IMR-90 (cell line): Measurements from ENCODE around the gene RFX4. TPM values are rescaled to one million over a fixed set of nuclear protein-coding genes. Genes with fewer than 3 reads are reported as not detected.

Source experiments
- ATAC-seq: fragments of 200-7000 bp; cut with Tn5 transposase; 2 replicates; pipeline ENCODE4 v1.9.1; 2020; ENCODE audit warnings: low read depth, mild to moderate bottlenecking, moderate library complexity
- BruUV-seq: library from RNA; stranded (reverse); fragments of 400-500 nt; replicated peaks from 2 replicates; lab custom pipeline; 2021; lab: Mats Ljungman, UMichigan
- CTCF ChIA-PET: fragments of 300-600 bp; formaldehyde crosslinking; extraction: SDS; loops from one replicate; lab custom pipeline; 2021; ENCODE audit warnings: antibody characterized with exemption; lab: Yijun Ruan, JAX
- POLR2A ChIA-PET: fragments of 300-600 bp; sonication (Branson Sonifier 250); formaldehyde crosslinking; loops from one replicate; lab custom pipeline; 2022; ENCODE audit warnings: antibody characterized with exemption; ENCODE audit not compliant: unreplicated experiment; lab: Charles Lee
- DNase-seq: peaks from one replicate; pipeline ENCODE4 v3.0.0; 2013
- H2AFZ ChIP-seq: replicated peaks from 2 replicates; pipeline ENCODE3; 2013; ENCODE audit warnings: low read length, mild to moderate bottlenecking; ENCODE audit not compliant: poor library complexity
- H2AK5ac ChIP-seq: 2 replicates; pipeline ENCODE4 v1.6.1; 2013; ENCODE audit warnings: low read depth, low read length, inconsistent platforms
- H2AK9ac ChIP-seq: replicated peaks from 2 replicates; pipeline ENCODE3; 2013; ENCODE audit warnings: mild to moderate bottlenecking, low read depth, low read length, moderate library complexity; ENCODE audit not compliant: poor library complexity
- H2BK120ac ChIP-seq: 2 replicates; pipeline ENCODE4 v1.6.1; 2013; ENCODE audit warnings: low read depth, low read length, inconsistent platforms
- H2BK15ac ChIP-seq: 3 replicates; pipeline ENCODE4 v1.6.1; 2013; ENCODE audit warnings: low read depth, low read length, inconsistent platforms
- H2BK20ac ChIP-seq: 2 replicates; pipeline ENCODE4 v1.6.1; 2013; ENCODE audit warnings: low read depth, mild to moderate bottlenecking, inconsistent platforms, low read length, moderate library complexity
- H2BK5ac ChIP-seq: 2 replicates; pipeline ENCODE4 v1.6.1; 2013; ENCODE audit warnings: mild to moderate bottlenecking, low read depth, low read length, inconsistent platforms; ENCODE audit not compliant: poor library complexity, severe bottlenecking
- H3K14ac ChIP-seq: replicated peaks from 2 replicates; pipeline ENCODE4 v1.6.1; 2013; ENCODE audit warnings: low read depth, low read length, inconsistent platforms
- H3K18ac ChIP-seq: 2 replicates; pipeline ENCODE4 v1.6.1; 2013; ENCODE audit warnings: low read depth, low read length, control low read depth
- H3K23ac ChIP-seq: 2 replicates; pipeline ENCODE4 v1.6.1; 2013; ENCODE audit warnings: low read depth, low read length, inconsistent platforms
- H3K27ac ChIP-seq: 2 replicates; pipeline ENCODE4 v1.5.1; 2013; ENCODE audit warnings: mild to moderate bottlenecking, control low read depth, low read length; ENCODE audit not compliant: insufficient read depth
- H3K27me3 ChIP-seq: 2 replicates; pipeline ENCODE4 v1.6.1; 2013; ENCODE audit warnings: low read length; ENCODE audit not compliant: control insufficient read depth, insufficient read depth
- H3K36me3 ChIP-seq: 2 replicates; pipeline ENCODE4 v1.6.1; 2013; ENCODE audit warnings: low read length, mixed read lengths; ENCODE audit not compliant: control insufficient read depth, insufficient read depth
- H3K4ac ChIP-seq: 2 replicates; pipeline ENCODE4 v1.6.1; 2013; ENCODE audit warnings: low read depth, low read length, inconsistent platforms
- H3K4me1 ChIP-seq: 2 replicates; pipeline ENCODE4 v1.6.1; 2013; ENCODE audit warnings: low read length, mixed read lengths; ENCODE audit not compliant: control insufficient read depth, insufficient read depth
- H3K4me2 ChIP-seq: 2 replicates; pipeline ENCODE4 v1.6.1; 2013; ENCODE audit warnings: low read depth, mild to moderate bottlenecking, control low read depth, low read length, moderate library complexity
- H3K4me3 ChIP-seq: 2 replicates; pipeline ENCODE4 v1.5.1; 2013; ENCODE audit warnings: low read depth, mild to moderate bottlenecking, control low read depth, low read length, moderate library complexity; ENCODE audit not compliant: insufficient read depth
- H3K56ac ChIP-seq: 2 replicates; pipeline ENCODE4 v1.6.1; 2013; ENCODE audit warnings: low read length, inconsistent platforms; ENCODE audit not compliant: insufficient read depth; ENCODE audit errors: extremely low read depth
- H3K79me1 ChIP-seq, 2 experiments: 2 replicates each; pipeline ENCODE4 v1.6.1; 2013; ENCODE audit warnings: low read length in 2 of 2, inconsistent platforms in 1 of 2, low read depth in 1 of 2
- H3K9ac ChIP-seq: 2 replicates; pipeline ENCODE4 v1.6.1; 2013; ENCODE audit warnings: low read depth, low read length, control low read depth
- H3K9me1 ChIP-seq: 2 replicates; pipeline ENCODE4 v1.6.1; 2013; ENCODE audit warnings: low read length, inconsistent platforms; ENCODE audit not compliant: insufficient read depth
- H3K9me3 ChIP-seq: 2 replicates; pipeline ENCODE4 v1.6.1; 2013; ENCODE audit warnings: low read length; ENCODE audit not compliant: control insufficient read depth, insufficient read depth
- H4K20me1 ChIP-seq: 2 replicates; pipeline ENCODE4 v1.6.1; 2013; ENCODE audit warnings: low read length, inconsistent platforms; ENCODE audit not compliant: insufficient read depth
- H4K5ac ChIP-seq: 2 replicates; pipeline ENCODE4 v1.6.1; 2013; ENCODE audit warnings: mild to moderate bottlenecking, low read depth, low read length, control low read depth
- H4K8ac ChIP-seq, 2 experiments: 2 replicates each; pipeline ENCODE4 v1.6.1; 2013; ENCODE audit warnings: low read depth in 2 of 2, low read length in 2 of 2, control low read depth in 1 of 2, inconsistent platforms in 1 of 2
- H4K91ac ChIP-seq: 2 replicates; pipeline ENCODE4 v1.6.1; 2013; ENCODE audit warnings: low read depth, low read length, inconsistent platforms; ENCODE audit not compliant: insufficient read depth
- CEBPB ChIP-seq: IDR thresholded peaks from 2 replicates; pipeline ENCODE4 v1.6.1; 2012; ENCODE audit warnings: low read depth, low read length, improper control_type of control experiment
- CHD1 ChIP-seq: IDR thresholded peaks from 2 replicates; pipeline ENCODE4 v1.6.1; 2012; ENCODE audit warnings: low read depth, low read length, improper control_type of control experiment
- FOS ChIP-seq: fragments of 150-350 bp; IDR thresholded peaks from 2 replicates; pipeline ENCODE4 v1.6.1; 2016; ENCODE audit warnings: low read depth, low read length
- MAFK ChIP-seq: IDR thresholded peaks from 2 replicates; pipeline ENCODE4 v1.6.1; 2012; ENCODE audit warnings: low read depth, low read length, improper control_type of control experiment
- NFE2L2 ChIP-seq: fragments of 150-350 bp; IDR thresholded peaks from 2 replicates; pipeline ENCODE4 v1.6.1; 2016; ENCODE audit warnings: low read depth, mild to moderate bottlenecking, low read length
- RFX5 ChIP-seq: IDR thresholded peaks from 2 replicates; pipeline ENCODE4 v1.8.0; 2012; ENCODE audit warnings: low read depth, mild to moderate bottlenecking, low read length, moderate library complexity
- WGBS, 2 experiments: methylation state at CpG; one replicate each; pipeline versions ENCODE4 v1.1.5 to v1.1.7; 2013; ENCODE audit warnings: missing lambda C conversion rate in 2 of 2; ENCODE audit not compliant: insufficient read length in 1 of 2; ENCODE audit errors: extremely low coverage in 2 of 2; 5-methylcytosine and 5-hydroxymethylcytosine counted together
- dilution Hi-C: fragments of 300-500 bp; cut with HindIII; formaldehyde crosslinking; loops from one replicate; pipeline ENCODE4 v1.14.3; 2018; ENCODE audit warnings: low sequenced_read_pairs; ENCODE audit not compliant: unreplicated experiment
- in situ Hi-C: fragments of 300-500 bp; cut with MboI; formaldehyde crosslinking; loops from 3 replicates; pipeline ENCODE4 v1.14.3; 2019; ENCODE audit warnings: low sequenced_read_pairs, inconsistent platforms, mixed read lengths
- intact Hi-C: fragments of 100-400 bp; cut with micrococcal nuclease; formaldehyde crosslinking; loops from 2 replicates; pipeline ENCODE4 v1.10.0; 2022
- polyA plus RNA-seq, 3 experiments: library from polyadenylated mRNA; depleted of rRNA; stranded (reverse); fragments of >200 nt; gene quantifications; 2 replicates each; pipeline ENCODE4 v1.2.3, GENCODE V29; 2012; ENCODE audit warnings: low replicate concordance in 1 of 3
- total RNA-seq: library from RNA; depleted of rRNA; stranded (reverse); fragments of >200 nt; gene quantifications from 2 replicates; pipeline ENCODE4 v1.2.3, GENCODE V29; 2012
- TF ChIP-seq, protein P1 (sequence below): fragments of 150-350 bp; IDR thresholded peaks from 2 replicates; pipeline ENCODE4 v1.6.1; 2017; ENCODE audit warnings: mild to moderate bottlenecking, antibody characterized with exemption, low read length, low read depth
- TF ChIP-seq, protein P2 (sequence below): conservative IDR thresholded peaks from 2 replicates; pipeline ENCODE4 v1.5.1; 2012; ENCODE audit warnings: mild to moderate bottlenecking, low read depth, low read length, improper control_type of control experiment

Gene RFX4
- total and polyA plus RNA-seq, 2 of the 4 experiments (the other 2 are of a cell fraction) = not detected

DNA sequence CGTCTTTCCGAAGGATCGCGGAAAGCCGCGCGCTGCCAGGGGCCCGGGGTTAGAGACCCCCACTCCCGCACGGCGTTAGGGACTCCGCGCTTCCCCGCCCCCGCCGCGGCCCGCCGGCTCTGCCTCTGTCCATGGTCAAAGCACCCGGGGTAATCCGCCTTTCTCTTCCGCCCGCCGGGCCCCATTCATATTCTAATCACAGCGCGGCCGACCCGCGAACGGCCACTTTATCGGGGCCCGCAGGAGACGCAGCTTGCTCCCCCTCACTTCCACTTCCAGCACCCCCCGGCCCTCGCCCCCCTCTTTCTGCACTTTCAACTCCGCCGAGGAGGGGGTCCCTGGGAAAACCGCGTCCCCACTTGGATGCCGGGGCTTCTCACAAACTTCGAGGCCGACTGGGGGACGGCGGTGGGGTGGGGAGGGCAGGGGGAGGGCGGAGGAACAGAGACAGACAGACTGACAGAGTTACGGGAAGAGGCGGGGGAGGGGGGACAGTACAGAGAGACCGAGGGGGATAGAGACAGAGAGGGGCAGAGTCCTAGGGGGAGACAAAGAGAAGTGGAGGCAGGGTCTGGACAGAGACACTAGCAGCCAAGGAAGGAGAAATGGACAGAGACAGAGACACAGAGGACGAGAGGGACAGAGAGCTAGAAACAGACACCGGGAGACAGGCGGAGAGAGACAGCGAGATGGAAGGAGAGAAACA is 1.1 kb upstream of the RFX4 start:
- H3K9ac ChIP-seq = no peak overlapping the region
- no peak overlapping the region; the same call in 1 of the 2 replicates for H3K4me2 ChIP-seq
- H4K91ac ChIP-seq = no peak overlapping the region
- ATAC-seq (peak; percentile 84), DNase-seq (no peak)
- intact Hi-C loops = loop anchor here (10.0 kb wide), 2 partner anchors 167 to 263 kb away; no protein-coding TSS in a partner anchor
- TF ChIP-seq MAFK (no peak), RFX5 (no peak), CHD1 (no peak), CEBPB (no peak), NFE2L2 (no peak), FOS (no peak)
- TF ChIP-seq, protein P1, sequence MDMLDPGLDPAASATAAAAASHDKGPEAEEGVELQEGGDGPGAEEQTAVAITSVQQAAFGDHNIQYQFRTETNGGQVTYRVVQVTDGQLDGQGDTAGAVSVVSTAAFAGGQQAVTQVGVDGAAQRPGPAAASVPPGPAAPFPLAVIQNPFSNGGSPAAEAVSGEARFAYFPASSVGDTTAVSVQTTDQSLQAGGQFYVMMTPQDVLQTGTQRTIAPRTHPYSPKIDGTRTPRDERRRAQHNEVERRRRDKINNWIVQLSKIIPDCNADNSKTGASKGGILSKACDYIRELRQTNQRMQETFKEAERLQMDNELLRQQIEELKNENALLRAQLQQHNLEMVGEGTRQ = no peak
- TF ChIP-seq, protein P2, sequence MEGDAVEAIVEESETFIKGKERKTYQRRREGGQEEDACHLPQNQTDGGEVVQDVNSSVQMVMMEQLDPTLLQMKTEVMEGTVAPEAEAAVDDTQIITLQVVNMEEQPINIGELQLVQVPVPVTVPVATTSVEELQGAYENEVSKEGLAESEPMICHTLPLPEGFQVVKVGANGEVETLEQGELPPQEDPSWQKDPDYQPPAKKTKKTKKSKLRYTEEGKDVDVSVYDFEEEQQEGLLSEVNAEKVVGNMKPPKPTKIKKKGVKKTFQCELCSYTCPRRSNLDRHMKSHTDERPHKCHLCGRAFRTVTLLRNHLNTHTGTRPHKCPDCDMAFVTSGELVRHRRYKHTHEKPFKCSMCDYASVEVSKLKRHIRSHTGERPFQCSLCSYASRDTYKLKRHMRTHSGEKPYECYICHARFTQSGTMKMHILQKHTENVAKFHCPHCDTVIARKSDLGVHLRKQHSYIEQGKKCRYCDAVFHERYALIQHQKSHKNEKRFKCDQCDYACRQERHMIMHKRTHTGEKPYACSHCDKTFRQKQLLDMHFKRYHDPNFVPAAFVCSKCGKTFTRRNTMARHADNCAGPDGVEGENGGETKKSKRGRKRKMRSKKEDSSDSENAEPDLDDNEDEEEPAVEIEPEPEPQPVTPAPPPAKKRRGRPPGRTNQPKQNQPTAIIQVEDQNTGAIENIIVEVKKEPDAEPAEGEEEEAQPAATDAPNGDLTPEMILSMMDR = no peak
- H3K4ac ChIP-seq = no peak overlapping the region
- H3K14ac ChIP-seq = no peak overlapping the region
- H4K8ac ChIP-seq = no peak overlapping the region
- no peak overlapping the region for H3K4me3 ChIP-seq
- WGBS, 2 experiments = 0% methylated on average over 2 of the region's 52 CpGs; no CpG with 5 or more reads in 1 of the 2 experiments
- H2BK120ac ChIP-seq = no peak overlapping the region
- H3K4me1 ChIP-seq = no peaks in the 10 kb centered on the region; the same call in 1 of the 2 replicates
- peaks cover 77% of the 10 kb centered on the region for H3K27me3 ChIP-seq
- H4K5ac ChIP-seq = no peak overlapping the region
- no peaks in the 10 kb centered on the region for H4K20me1 ChIP-seq
- no peak overlapping the region for H3K56ac ChIP-seq
- H2BK15ac ChIP-seq = no peak overlapping the region
- in situ Hi-C loops = no loop called here
- H2AK5ac ChIP-seq = no peak overlapping the region
- H3K79me1 ChIP-seq = no peaks in the 10 kb centered on the region
- no peak overlapping the region for H3K18ac ChIP-seq
- no peaks in the 10 kb centered on the region for H3K9me1 ChIP-seq
- H3K27ac ChIP-seq = no peak overlapping the region
- dilution Hi-C loops = no loop called here
- no peaks in the 10 kb centered on the region for H3K36me3 ChIP-seq
- H2BK5ac ChIP-seq = no peak overlapping the region
- no peak overlapping the region for H2BK20ac ChIP-seq
- ChIA-PET POLR2A (no interaction called here), CTCF (no interaction called here)
- no peak overlapping the region for H2AK9ac ChIP-seq
- H3K23ac ChIP-seq = no peak overlapping the region
- no peak overlapping the region for H2AFZ ChIP-seq
- no TSS peak for BruUV-seq
- no peaks in the 10 kb centered on the region for H3K9me3 ChIP-seq
